Measurements from ENCODE around the gene KSR1. TPM values are rescaled to one million over a fixed set of nuclear protein-coding genes. Genes with fewer than 3 reads are reported as not detected.

KSR1 gene
- total RNA-seq, 4 donors from 2014 or later = 10.0 to 15.2 (median 13.9) TPM

DNA sequence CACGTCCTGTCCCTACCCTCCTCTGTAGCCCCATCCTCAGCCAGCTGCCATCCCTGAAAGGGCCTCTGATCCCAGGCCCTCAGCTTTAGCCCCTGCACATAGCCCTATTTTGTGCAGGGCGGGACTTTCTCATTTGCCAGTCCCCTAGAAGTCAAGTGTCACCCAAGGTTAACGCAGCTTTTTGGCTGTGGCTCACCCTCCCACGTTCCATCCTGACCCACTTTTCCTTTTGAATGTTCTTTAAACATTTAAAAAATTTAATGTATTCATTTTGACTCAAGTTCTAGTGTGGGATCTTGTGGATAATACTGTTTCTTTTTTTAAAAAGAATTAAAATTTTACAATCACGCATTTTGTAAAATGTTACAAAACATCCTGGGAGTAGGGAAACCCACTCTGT is 112.6 kb downstream of the KSR1 start:
- H3K36me3 ChIP-seq = no peaks in the 10 kb centered on the region
- H3K27ac ChIP-seq = no peak overlapping the region
- TF ChIP-seq, protein P1, sequence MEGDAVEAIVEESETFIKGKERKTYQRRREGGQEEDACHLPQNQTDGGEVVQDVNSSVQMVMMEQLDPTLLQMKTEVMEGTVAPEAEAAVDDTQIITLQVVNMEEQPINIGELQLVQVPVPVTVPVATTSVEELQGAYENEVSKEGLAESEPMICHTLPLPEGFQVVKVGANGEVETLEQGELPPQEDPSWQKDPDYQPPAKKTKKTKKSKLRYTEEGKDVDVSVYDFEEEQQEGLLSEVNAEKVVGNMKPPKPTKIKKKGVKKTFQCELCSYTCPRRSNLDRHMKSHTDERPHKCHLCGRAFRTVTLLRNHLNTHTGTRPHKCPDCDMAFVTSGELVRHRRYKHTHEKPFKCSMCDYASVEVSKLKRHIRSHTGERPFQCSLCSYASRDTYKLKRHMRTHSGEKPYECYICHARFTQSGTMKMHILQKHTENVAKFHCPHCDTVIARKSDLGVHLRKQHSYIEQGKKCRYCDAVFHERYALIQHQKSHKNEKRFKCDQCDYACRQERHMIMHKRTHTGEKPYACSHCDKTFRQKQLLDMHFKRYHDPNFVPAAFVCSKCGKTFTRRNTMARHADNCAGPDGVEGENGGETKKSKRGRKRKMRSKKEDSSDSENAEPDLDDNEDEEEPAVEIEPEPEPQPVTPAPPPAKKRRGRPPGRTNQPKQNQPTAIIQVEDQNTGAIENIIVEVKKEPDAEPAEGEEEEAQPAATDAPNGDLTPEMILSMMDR (IDR thresholded peaks at IDR 0.05) = no peak
- TF ChIP-seq EP300 (IDR thresholded peaks at IDR 0.05) = no peak
- no peak for TF ChIP-seq POLR2A (IDR thresholded peaks at IDR 0.05)
- no peak for TF ChIP-seq POLR2AphosphoS5 (IDR thresholded peaks at IDR 0.05)
- no peaks in the 10 kb centered on the region for H3K27me3 ChIP-seq
- H3K9me3 ChIP-seq = no peaks in the 10 kb centered on the region
- no peak overlapping the region for H3K4me3 ChIP-seq
- 57 to 64% methylated on average over 5 of the region's 5 CpGs for WGBS, 2 donors (ENCODE audit: low coverage in 1 of 2)
- no peak for ATAC-seq
- H3K4me1 ChIP-seq = peaks cover 0 to 30% (median 0%) of the 10 kb centered on the region in 3 donors

DNA sequence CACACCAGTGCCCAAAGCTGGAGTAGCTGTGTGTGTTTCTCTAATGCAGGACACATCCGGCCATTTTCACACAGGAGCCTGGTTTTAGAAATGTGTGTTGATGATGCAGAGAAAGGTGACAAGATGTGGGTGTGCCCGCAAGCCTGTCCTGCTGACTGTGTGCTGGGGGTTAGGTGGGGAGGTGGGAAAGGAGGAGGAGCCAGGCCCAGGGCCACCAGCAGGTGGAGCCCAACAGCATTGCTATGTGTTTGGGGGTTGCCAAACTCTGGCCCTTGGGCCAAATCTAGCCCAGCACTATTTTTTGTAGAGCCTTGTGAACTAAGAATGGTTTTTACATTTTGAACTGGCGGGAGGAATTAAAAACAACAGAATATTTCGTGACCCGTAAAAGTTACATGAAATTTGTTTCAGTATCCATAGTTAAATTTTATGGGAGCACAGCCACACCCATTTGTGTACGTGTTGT is 113.0 kb downstream of the KSR1 start:
- Histone ChIP-seq H3K27me3 (no peaks in the 10 kb centered on the region), H3K4me1 (peaks cover 0 to 30% (median 0%) of the 10 kb centered on the region in 3 donors), H3K27ac (no peak overlapping the region), H3K36me3 (no peaks in the 10 kb centered on the region), H3K4me3 (no peak overlapping the region), H3K9me3 (no peaks in the 10 kb centered on the region)
- WGBS, 2 donors (ENCODE audit: low coverage in 1 of 2) = 80 to 90% methylated on average over 4 to 6 of the region's 6 CpGs
- TF ChIP-seq, protein P1 (IDR thresholded peaks at IDR 0.05) = peak in 2 of 4 experiments; percentile 13 to 45
- TF ChIP-seq POLR2A (IDR thresholded peaks at IDR 0.05) (no peak), EP300 (IDR thresholded peaks at IDR 0.05) (no peak)
- ATAC-seq = no peak

- H3K4me1 ChIP-seq = peaks cover 0 to 30% (median 0%) of the 10 kb centered on the region in 3 donors
- H3K36me3 ChIP-seq = no peaks in the 10 kb centered on the region
- TF ChIP-seq EP300 (IDR thresholded peaks at IDR 0.05) (no peak), POLR2AphosphoS5 (IDR thresholded peaks at IDR 0.05) (no peak), POLR2A (IDR thresholded peaks at IDR 0.05) (no peak)
- TF ChIP-seq, protein P1 (IDR thresholded peaks at IDR 0.05) = no peak
- no peaks in the 10 kb centered on the region for H3K27me3 ChIP-seq
- no peak overlapping the region for H3K4me3 ChIP-seq
- H3K27ac ChIP-seq = no peak overlapping the region
- no peak for ATAC-seq
- WGBS, 2 donors (ENCODE audit: low coverage in 1 of 2) = 89 to 98% methylated on average over 5 of the region's 7 CpGs
- H3K9me3 ChIP-seq = no peaks in the 10 kb centered on the region
Measured at GRCh38 chr17:27569884-27570577, 113.8 kb downstream of the KSR1 start.

DNA sequence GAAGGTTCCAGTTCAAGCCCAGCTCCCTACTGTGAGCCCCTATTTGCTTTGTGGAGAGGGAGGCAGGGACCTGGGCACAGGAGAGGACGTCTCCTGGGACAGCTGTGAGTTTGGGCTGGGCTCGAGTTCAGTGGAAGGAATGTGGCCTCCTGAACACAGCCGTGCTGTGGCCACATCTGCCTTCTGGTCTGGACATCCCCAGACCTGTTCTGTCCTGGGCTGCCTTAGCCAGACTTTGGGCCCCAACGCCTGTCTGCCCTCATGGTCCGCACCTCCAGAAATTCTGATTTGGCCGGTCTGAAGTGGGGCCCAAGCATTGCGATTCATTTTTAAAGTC is 114.3 kb downstream of the KSR1 start:
- H3K4me1 ChIP-seq = peaks cover 0 to 30% (median 0%) of the 10 kb centered on the region in 3 donors
- no peak overlapping the region for H3K4me3 ChIP-seq
- no peak for ATAC-seq
- no peak for TF ChIP-seq EP300 (IDR thresholded peaks at IDR 0.05)
- no peak for TF ChIP-seq POLR2A (IDR thresholded peaks at IDR 0.05)
- no peak for TF ChIP-seq POLR2AphosphoS5 (IDR thresholded peaks at IDR 0.05)
- TF ChIP-seq, protein P1 (IDR thresholded peaks at IDR 0.05) = no peak
- 72 to 80% methylated on average over 2 to 3 of the region's 7 CpGs for WGBS, 2 donors (ENCODE audit: low coverage in 1 of 2)
- no peak overlapping the region for H3K27ac ChIP-seq
- no peaks in the 10 kb centered on the region for H3K9me3 ChIP-seq
- H3K27me3 ChIP-seq = no peaks in the 10 kb centered on the region
- no peaks in the 10 kb centered on the region for H3K36me3 ChIP-seq
